Ureter (tissue), 1 donor: ENCODE results near the gene ITGA7. TPM values are rescaled to one million over a fixed set of nuclear protein-coding genes. Genes with fewer than 3 reads are reported as not detected.

ENCODE experiments used
- DNase-seq: peaks from one replicate; pipeline ENCODE4 v3.0.0-alpha.2; 2020; ENCODE audit warnings: low spot score
- total RNA-seq: library from RNA; stranded (reverse); gene quantifications from one replicate; pipeline ENCODE4 v1.2.4, GENCODE V29; 2023
- donor health status: DM: yes; HTN: yes; CAD: no.

The ITGA7 gene
- total RNA-seq, 1 donor from 2014 or later: 99.7 TPM

DNA sequence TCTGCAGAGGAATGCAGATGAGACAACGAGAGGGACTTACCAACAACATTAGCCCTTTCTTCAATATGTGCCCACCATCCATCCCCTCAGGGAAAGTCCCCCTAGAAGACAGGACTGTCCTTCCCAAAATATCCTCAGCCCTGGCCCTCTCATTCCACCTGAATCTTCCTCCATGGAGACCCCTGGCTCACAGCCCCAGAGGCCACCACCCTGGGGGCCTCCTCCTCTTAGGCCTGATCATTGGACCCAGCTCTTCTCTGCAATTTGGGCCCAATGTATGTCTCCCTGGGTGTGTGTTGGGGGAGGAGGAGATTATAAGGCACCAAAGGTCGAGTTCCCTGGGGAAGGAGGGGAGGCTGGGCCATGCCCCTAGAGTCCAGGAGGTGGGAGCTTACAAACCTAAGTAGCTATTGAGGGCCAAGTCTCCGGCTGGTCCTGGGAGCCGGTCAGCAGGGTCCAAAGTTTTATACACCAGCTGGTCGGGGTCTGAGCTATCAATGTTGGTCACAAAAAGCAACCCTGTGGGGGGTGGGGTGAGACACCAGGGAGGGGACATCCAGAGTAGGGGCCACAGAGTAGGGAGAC, 8.1 kb downstream of the ITGA7 start:
- DNase-seq: no peak

GRCh38 chr12:55698965-55699364, 8.7 kb downstream of the ITGA7 start:
- no peak for DNase-seq

GRCh38 chr12:55698241-55698955, 9.3 kb downstream of the ITGA7 start:
- no peak for DNase-seq

DNA sequence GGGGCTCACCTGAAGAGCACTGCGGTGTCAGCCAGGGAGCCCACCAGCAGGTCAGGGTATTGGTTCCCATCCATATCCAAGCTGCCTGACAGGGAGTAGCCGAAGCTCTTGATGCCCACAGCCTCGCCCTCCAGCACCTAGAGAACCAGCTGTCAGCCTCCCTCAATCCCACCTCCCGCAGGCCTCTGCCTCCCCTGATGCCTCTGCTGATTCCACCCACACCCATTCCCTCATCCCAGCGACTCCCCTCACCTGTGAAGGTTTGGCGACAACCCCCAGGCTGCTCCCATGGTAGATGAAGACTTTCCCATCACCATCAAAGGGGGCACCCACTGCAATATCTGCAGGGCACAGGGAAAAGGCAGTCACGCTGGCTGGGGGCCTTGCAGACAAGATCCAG, 10.0 kb downstream of the ITGA7 start:
- no peak for DNase-seq

GRCh38 chr12:55696796-55697462, 10.8 kb downstream of the ITGA7 start:
- no peak for DNase-seq

DNA sequence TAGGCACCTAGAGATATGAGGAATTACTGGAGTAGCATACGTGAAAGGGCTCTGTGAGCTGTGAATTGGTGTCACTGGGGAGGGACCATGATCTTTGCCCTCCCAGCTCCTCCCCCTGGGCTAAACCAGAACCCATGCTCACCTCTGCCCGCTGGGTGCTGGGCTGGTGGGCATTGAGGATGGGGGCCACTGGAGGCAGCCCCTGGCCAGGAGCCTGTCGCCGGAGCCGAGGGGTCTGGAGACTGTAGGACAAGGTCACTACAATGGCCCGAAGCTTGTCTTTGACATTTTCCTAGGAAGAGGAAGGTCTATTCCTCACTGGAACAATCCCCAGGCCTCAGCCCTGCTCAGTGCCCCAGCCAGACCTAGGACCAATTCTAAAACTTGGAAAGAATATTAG, 11.6 kb downstream of the ITGA7 start:
- no peak for DNase-seq

- DNase-seq: no peak
Observed at GRCh38 chr12:55695349-55695748, 12.4 kb downstream of the ITGA7 start.

DNA sequence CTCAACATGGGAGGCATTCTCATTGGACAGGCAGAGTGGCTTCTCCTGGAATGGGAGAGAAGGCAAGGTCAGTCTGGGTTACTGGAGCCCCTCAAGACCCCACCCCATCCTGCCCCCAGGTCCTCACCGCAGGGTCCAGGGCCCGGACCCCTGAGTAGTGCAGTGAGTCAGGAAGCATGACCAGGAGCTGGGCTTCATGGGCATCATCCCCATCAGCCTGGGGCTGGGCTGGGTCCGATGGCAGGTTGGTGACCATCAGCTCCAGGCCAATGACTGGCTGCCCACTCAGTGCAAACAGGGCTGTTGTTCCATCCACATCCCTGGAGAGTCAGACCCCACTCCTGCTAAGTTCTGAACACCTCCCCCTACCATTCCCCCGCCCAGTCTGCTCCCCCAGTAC, 13.1 kb downstream of the ITGA7 start:
- no peak for DNase-seq

GRCh38 chr12:55694188-55694515, 13.6 kb downstream of the ITGA7 start:
- DNase-seq: no peak

GRCh38 chr12:55693323-55694187, 14.1 kb downstream of the ITGA7 start:
- no peak for DNase-seq

- DNase-seq: no peak
Observed at GRCh38 chr12:55692631-55693322, 14.9 kb downstream of the ITGA7 start.

DNA sequence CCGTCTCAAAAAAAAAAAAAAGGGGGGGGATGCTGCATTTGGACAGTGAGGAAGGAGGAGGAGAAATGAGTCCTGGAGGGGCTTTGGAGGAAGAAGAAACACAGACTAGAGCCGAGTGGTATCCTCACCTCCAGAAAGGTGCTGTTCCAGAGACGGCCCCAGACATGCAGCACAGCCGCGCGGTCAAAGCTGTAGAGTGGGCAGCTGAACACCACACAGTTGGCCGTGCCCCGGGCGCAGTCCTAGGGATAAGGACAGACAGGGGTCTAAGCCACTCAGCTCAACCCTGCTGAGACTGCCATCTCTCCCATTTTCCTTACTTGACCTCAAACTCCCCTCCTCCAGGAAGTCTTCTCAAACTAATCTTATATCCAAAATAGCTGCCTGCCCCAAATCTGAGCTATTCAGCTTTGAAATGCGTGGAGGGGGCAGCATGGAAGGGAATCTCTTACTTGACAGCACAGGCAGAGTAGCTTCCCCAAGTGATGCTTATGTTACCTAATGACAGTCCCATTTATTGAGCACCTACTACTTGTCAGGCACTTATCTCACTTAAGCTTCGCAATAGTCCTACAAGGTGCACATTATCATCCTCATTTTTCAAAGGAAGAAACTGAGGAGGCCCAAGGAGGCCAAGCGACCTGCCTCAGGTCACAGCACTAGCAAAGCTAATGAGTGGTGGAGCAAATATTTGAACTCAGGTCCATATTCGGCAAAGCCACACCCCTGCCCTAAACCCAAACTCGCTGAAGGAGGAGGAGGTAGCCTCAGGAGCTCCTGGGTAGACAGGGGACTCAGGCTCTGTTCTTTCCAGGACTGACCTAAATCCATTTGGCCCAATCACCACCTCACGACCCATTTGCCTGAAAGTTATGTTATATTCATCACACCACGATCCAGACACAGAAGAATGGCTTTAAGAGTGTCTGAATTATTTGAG, 18.7 kb downstream of the ITGA7 start:
- no peak for DNase-seq

GRCh38 chr12:55687746-55688145, 20.0 kb downstream of the ITGA7 start:
- no peak for DNase-seq

DNA sequence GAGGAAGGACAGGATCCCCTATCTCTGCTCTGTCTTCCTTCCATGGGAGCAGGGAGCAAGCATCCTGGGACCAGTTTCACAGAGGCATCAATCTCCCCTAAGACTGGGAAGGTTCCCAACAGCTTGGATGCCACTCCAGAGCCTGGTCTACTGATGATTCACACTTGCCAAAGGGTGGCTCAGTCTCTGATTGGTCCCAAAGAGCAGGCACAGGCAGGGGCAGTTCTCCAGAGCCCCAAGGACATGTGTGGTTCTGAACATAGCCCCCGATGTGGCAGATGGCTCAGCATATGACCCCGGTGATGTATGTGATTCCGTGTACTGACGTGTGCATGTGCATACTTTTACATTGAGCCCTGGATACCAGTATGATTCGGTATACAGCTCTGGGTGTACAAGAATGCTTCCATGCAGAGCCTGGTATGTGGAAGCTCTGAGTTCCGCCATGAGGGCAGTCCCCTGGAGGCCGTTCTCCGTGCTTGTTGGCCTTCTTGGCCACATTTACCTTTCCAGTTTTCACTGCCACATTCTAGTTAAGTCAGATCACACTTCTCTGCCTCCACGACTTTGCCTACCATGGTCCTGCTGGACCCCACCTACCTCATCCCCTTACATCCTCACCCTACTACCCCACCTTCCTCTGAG, 21.2 kb downstream of the ITGA7 start:
- no peak for DNase-seq

DNA sequence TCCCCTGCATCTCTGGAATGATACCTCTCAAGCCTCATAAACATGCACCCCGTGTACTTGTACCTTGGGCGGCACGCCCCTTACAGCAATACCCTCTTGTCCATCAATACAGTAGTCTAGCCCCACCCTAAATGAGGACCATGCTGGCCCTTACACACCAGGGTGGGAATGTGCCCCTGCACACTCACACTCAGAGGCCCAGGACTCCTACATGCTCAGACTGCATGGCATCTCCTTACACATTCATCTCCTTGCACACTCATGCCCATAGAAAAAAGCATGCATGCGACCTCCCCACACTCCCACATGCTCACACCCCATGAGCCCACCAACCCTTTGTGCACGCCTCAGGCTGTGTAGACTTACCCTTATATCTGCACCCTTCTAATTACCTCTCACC, 22.0 kb downstream of the ITGA7 start:
- DNase-seq: no peak

- no peak for DNase-seq
Observed at GRCh38 chr12:55684761-55685370, 22.8 kb downstream of the ITGA7 start.

DNA sequence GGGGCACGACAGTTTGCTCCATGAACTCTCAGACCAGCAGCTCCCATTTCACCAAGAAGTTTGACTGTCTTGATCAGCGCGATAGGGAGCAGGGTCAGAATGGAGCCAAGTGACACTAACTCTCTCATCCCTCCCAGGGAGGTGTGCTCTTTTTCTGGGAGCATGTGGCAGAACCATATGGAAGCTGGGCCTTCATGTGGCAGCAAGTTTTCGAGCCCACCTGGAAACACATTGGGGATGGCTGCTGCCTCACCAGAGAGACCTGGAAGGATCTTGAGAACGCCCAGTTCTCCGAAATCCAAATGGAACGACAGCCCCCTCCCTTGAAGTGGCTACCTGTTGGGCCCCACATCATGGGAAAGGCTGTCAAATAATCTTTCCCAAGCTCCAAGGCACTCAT, 24.0 kb downstream of the ITGA7 start:
- no peak for DNase-seq

DNA sequence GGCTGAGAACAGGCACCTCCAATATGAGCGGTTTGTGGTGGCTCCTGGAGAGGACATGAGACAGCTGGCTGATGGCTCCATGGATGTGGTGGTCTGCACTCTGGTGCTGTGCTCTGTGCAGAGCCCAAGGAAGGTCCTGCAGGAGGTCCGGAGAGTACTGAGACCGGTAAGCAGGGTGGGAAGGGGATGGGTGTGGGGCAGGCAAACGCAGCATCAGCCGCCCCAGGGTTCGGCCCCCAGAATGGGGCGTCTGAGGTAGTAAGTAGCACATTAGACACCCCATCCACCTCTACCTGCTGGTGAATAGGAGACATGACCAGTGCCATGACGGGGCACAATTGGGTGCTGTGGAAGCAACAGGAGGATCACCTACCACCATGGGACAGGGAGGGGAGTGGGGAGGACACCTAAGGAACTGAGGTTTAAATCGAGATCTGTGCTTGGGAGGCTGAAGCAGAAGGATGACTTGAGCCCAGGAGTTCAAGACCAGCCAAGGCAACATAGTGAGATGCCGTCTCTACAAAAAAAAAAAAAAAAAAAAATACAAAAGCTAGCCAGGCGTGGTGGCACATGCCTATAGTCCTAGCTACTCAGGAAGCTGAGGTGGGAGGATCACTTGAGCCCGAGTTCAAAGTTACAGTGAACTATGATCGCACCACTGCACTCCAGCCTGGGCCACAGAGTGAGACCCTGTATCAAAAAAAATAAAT, 25.5 kb downstream of the ITGA7 start:
- no peak for DNase-seq
